Measurements from ENCODE around the gene RNF220. TPM values are rescaled to one million over a fixed set of nuclear protein-coding genes. Genes with fewer than 3 reads are reported as not detected.

RNF220 gene
- total RNA-seq, 2 donors from 2014 or later, result 121 to 125 TPM

- no peak overlapping the region for H3K27ac ChIP-seq
- no peaks in the 10 kb centered on the region for H3K36me3 ChIP-seq
- no peak for ATAC-seq (ENCODE audit: insufficient number of reproducible peaks, low FRiP score, low read depth)
- no peaks in the 10 kb centered on the region for H3K27me3 ChIP-seq (replicated peaks; ENCODE audit: insufficient read depth)
- no peak for TF ChIP-seq CTCF (IDR thresholded peaks at IDR 0.05)
- no peaks in the 10 kb centered on the region for H3K9me3 ChIP-seq
- no peak for DNase-seq (ENCODE audit: low spot score)
- H3K4me3 ChIP-seq, result no peak overlapping the region
- no peaks in the 10 kb centered on the region for H3K4me1 ChIP-seq (ENCODE audit: control insufficient read depth in 1 of 2, low read depth in 2 of 2)
Measured at GRCh38 chr1:44611419-44611818, 206.4 kb downstream of the RNF220 start.

- H3K36me3 ChIP-seq, result no peaks in the 10 kb centered on the region
Measured at GRCh38 chr1:44611866-44612265, 206.8 kb downstream of the RNF220 start.

GRCh38 chr1:44613941-44614340 lies 208.9 kb downstream of the RNF220 start:
- DNase-seq (ENCODE audit: low spot score) (no peak), ATAC-seq (ENCODE audit: insufficient number of reproducible peaks, low FRiP score, low read depth) (no peak)
- Histone ChIP-seq H3K9me3 (no peaks in the 10 kb centered on the region), H3K36me3 (no peaks in the 10 kb centered on the region), H3K4me1 (ENCODE audit: control insufficient read depth in 1 of 2, low read depth in 2 of 2) (peaks cover 0 to 9% of the 10 kb centered on the region in 2 donors), H3K27me3 (replicated peaks; ENCODE audit: insufficient read depth) (no peaks in the 10 kb centered on the region), H3K4me3 (no peak overlapping the region), H3K27ac (no peak overlapping the region)
- no peak for TF ChIP-seq CTCF (IDR thresholded peaks at IDR 0.05)

More at GRCh38 chr1:44611866-44612265, 206.8 kb downstream of the RNF220 start:
- no peaks in the 10 kb centered on the region for H3K9me3 ChIP-seq
- ATAC-seq (ENCODE audit: insufficient number of reproducible peaks, low FRiP score, low read depth), result no peak
- no peak for DNase-seq (ENCODE audit: low spot score)
- no peaks in the 10 kb centered on the region for H3K27me3 ChIP-seq (replicated peaks; ENCODE audit: insufficient read depth)
- H3K27ac ChIP-seq, result no peak overlapping the region
- TF ChIP-seq CTCF (IDR thresholded peaks at IDR 0.05), result no peak
- peaks cover 0 to 2% of the 10 kb centered on the region in 2 donors for H3K4me1 ChIP-seq (ENCODE audit: control insufficient read depth in 1 of 2, low read depth in 2 of 2)
- H3K4me3 ChIP-seq, result no peak overlapping the region

GRCh38 chr1:44616284-44616990 lies 211.4 kb downstream of the RNF220 start:
- Histone ChIP-seq H3K27me3 (replicated peaks; ENCODE audit: insufficient read depth) (no peaks in the 10 kb centered on the region), H3K4me1 (ENCODE audit: control insufficient read depth in 1 of 2, low read depth in 2 of 2) (peaks cover 0 to 9% of the 10 kb centered on the region in 2 donors), H3K4me3 (no peak overlapping the region), H3K36me3 (no peaks in the 10 kb centered on the region), H3K27ac (no peak overlapping the region), H3K9me3 (no peaks in the 10 kb centered on the region)
- ATAC-seq (ENCODE audit: insufficient number of reproducible peaks, low FRiP score, low read depth), result no peak
- no peak for DNase-seq (ENCODE audit: low spot score)
- TF ChIP-seq CTCF (IDR thresholded peaks at IDR 0.05), result no peak

- Histone ChIP-seq H3K9me3 (no peaks in the 10 kb centered on the region), H3K36me3 (no peaks in the 10 kb centered on the region), H3K27ac (no peak overlapping the region), H3K4me3 (peak overlapping the region; percentile 50), H3K27me3 (replicated peaks; ENCODE audit: insufficient read depth) (no peaks in the 10 kb centered on the region), H3K4me1 (ENCODE audit: control insufficient read depth in 1 of 2, low read depth in 2 of 2) (peaks cover 0 to 9% of the 10 kb centered on the region in 2 donors)
- no peak for TF ChIP-seq CTCF (IDR thresholded peaks at IDR 0.05)
- DNase-seq (ENCODE audit: low spot score) (no peak), ATAC-seq (ENCODE audit: insufficient number of reproducible peaks, low FRiP score, low read depth) (no peak)
Measured at GRCh38 chr1:44616991-44617702, 212.1 kb downstream of the RNF220 start.

Measured in thoracic aorta (tissue), 2 donors.